AG04450 (cell line): ENCODE results near the gene CRCP. TPM values are rescaled to one million over a fixed set of nuclear protein-coding genes. Genes with fewer than 3 reads are reported as not detected.
"Not testable (repeated sequence)": the region's sequence is repeated elsewhere in the genome, so short reads cannot be mapped to it uniquely, and the experiment has no call there.

Experiments
- CTCF ChIA-PET: fragments of 300-600, 350-600 bp; formaldehyde crosslinking; extraction: SDS; loops from one replicate; lab custom pipeline; 2022; ENCODE audit warnings: antibody characterized with exemption, inconsistent platforms; lab: Charles Lee
- POLR2A ChIA-PET: fragments of 350-600 bp; formaldehyde crosslinking; extraction: SDS; loops from one replicate; lab custom pipeline; 2021; ENCODE audit warnings: antibody characterized with exemption, inconsistent platforms; lab: Yijun Ruan, JAX
- DNase-seq: peaks from one replicate; pipeline ENCODE4 v3.0.0-alpha.2; 2011; ENCODE audit warnings: low read depth, low spot score
- H3K27ac ChIP-seq: one replicate; pipeline ENCODE4 v1.5.1; 2012; ENCODE audit warnings: low read depth, low read length, control low read depth
- H3K27me3 ChIP-seq: one replicate; pipeline ENCODE4 v1.6.0; 2012; ENCODE audit warnings: low read length; ENCODE audit not compliant: control insufficient read depth, insufficient read depth
- H3K4me3 ChIP-seq: 2 replicates; pipeline ENCODE4 v1.5.1; 2011; ENCODE audit warnings: mild to moderate bottlenecking, low read depth, low read length, control low read depth
- H3K9me3 ChIP-seq: 2 replicates; pipeline ENCODE4 v1.5.1; 2012; ENCODE audit warnings: low read length; ENCODE audit not compliant: control insufficient read depth, insufficient read depth
- polyA plus RNA-seq: library from polyadenylated mRNA; depleted of rRNA; stranded (reverse); fragments of >200 nt; gene quantifications from 2 replicates; pipeline ENCODE4 v1.2.3, GENCODE V29; 2011
- TF ChIP-seq, protein P1 (sequence below): IDR thresholded peaks from 2 replicates; pipeline ENCODE4 v1.5.1; 2011; ENCODE audit warnings: low read depth, low read length, control low read depth, inconsistent platforms

Gene CRCP
- polyA plus RNA-seq, 1 experiment: 28.5 TPM

GRCh38 chr7:66142334-66142733 is 27.7 kb downstream of the CRCP start:
- ChIA-PET CTCF (interaction anchor here (0.9 to 1.0 kb wide), 2 partner anchors 351 to 445 kb away, joined by 3 read pairs; no protein-coding TSS in a partner anchor), POLR2A (no interaction called here)
- no peak for DNase-seq
- TF ChIP-seq, protein P1, sequence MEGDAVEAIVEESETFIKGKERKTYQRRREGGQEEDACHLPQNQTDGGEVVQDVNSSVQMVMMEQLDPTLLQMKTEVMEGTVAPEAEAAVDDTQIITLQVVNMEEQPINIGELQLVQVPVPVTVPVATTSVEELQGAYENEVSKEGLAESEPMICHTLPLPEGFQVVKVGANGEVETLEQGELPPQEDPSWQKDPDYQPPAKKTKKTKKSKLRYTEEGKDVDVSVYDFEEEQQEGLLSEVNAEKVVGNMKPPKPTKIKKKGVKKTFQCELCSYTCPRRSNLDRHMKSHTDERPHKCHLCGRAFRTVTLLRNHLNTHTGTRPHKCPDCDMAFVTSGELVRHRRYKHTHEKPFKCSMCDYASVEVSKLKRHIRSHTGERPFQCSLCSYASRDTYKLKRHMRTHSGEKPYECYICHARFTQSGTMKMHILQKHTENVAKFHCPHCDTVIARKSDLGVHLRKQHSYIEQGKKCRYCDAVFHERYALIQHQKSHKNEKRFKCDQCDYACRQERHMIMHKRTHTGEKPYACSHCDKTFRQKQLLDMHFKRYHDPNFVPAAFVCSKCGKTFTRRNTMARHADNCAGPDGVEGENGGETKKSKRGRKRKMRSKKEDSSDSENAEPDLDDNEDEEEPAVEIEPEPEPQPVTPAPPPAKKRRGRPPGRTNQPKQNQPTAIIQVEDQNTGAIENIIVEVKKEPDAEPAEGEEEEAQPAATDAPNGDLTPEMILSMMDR: no peak
- Histone ChIP-seq H3K27me3 (no peaks in the 10 kb centered on the region), H3K27ac (no peak overlapping the region), H3K9me3 (no peaks in the 10 kb centered on the region), H3K4me3 (no peak overlapping the region)

GRCh38 chr7:66142996-66143395 is 28.3 kb downstream of the CRCP start:
- DNase-seq: no peak
- no peaks in the 10 kb centered on the region for H3K27me3 ChIP-seq
- TF ChIP-seq, protein P1: no peak
- H3K9me3 ChIP-seq: no peaks in the 10 kb centered on the region
- no peak overlapping the region for H3K4me3 ChIP-seq
- POLR2A ChIA-PET: no interaction called here
- no peak overlapping the region for H3K27ac ChIP-seq
- CTCF ChIA-PET: no interaction called here

DNA sequence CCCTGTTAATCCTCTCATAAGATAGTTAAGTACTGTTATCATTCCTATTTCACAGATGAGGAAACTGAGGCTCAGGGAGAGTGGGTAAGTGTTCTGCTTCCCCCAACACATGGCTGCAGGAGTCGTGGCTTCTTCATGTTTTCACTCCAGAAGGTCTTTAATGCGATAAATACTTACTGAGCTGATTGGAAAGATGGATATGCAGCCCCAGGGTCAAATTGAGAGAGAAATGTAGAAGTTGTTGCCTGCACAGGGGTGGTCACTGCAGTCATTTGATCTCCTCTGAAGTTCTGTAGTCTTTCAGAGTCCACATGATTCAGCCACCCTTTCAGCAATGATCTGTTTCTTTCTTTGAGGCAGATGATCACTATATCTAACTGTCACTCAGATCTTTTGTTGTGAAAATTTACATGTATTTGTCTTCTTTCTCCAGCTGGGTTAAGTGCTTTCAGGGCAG is 29.3 kb downstream of the CRCP start:
- H3K27ac ChIP-seq: no peak overlapping the region
- TF ChIP-seq, protein P1: no peak
- DNase-seq: no peak
- no peaks in the 10 kb centered on the region for H3K9me3 ChIP-seq
- H3K4me3 ChIP-seq: no peak overlapping the region
- no peaks in the 10 kb centered on the region for H3K27me3 ChIP-seq
- POLR2A ChIA-PET: no interaction called here
- CTCF ChIA-PET: no interaction called here

- TF ChIP-seq, protein P1: peak; percentile 28
- Histone ChIP-seq H3K4me3 (no peak overlapping the region), H3K27ac (peak overlapping the region; percentile 47), H3K9me3 (no peaks in the 10 kb centered on the region), H3K27me3 (no peaks in the 10 kb centered on the region)
- peak; percentile 75 for DNase-seq
- CTCF ChIA-PET: interaction anchor here (2.5 kb wide), 1 partner anchor 115 kb away, joined by 9 read pairs; no protein-coding TSS in a partner anchor
- POLR2A ChIA-PET: interaction anchor here (0.6 to 1.1 kb wide), 2 partner anchors 31 kb away, joined by 3 to 4 read pairs; partner anchors contain the start of gene CRCP
Measured at GRCh38 chr7:66145400-66146104, 30.9 kb downstream of the CRCP start.

- Histone ChIP-seq H3K27ac (no peak overlapping the region), H3K27me3 (no peaks in the 10 kb centered on the region), H3K9me3 (no peaks in the 10 kb centered on the region), H3K4me3 (no peak overlapping the region)
- ChIA-PET CTCF (interaction anchor here (1.2 to 2.5 kb wide), 2 partner anchors 21 to 116 kb away, joined by 3 to 9 read pairs; no protein-coding TSS in a partner anchor), POLR2A (no interaction called here)
- TF ChIP-seq, protein P1: no peak
- DNase-seq: no peak
Measured at GRCh38 chr7:66146701-66147100, 32.1 kb downstream of the CRCP start.

- H3K4me3 ChIP-seq, H3K27me3 ChIP-seq, CTCF ChIA-PET, DNase-seq, H3K27ac ChIP-seq, POLR2A ChIA-PET, H3K9me3 ChIP-seq: not testable (repeated sequence)
Measured at GRCh38 chr7:66147657-66148056, 33.0 kb downstream of the CRCP start.
